C4-2B (cell line): ENCODE data around the gene ABCG5.

Experiments
- ZFX ChIP-seq: fragments of 450-650 bp; IDR thresholded peaks from 2 replicates; pipeline ENCODE4 v1.6.1; 2017
- TF ChIP-seq, protein P1 (sequence below): fragments of 450-650 bp; conservative IDR thresholded peaks from 2 replicates; pipeline ENCODE4 v1.5.1; 2017; ENCODE audit warnings: mild to moderate bottlenecking

DNA sequence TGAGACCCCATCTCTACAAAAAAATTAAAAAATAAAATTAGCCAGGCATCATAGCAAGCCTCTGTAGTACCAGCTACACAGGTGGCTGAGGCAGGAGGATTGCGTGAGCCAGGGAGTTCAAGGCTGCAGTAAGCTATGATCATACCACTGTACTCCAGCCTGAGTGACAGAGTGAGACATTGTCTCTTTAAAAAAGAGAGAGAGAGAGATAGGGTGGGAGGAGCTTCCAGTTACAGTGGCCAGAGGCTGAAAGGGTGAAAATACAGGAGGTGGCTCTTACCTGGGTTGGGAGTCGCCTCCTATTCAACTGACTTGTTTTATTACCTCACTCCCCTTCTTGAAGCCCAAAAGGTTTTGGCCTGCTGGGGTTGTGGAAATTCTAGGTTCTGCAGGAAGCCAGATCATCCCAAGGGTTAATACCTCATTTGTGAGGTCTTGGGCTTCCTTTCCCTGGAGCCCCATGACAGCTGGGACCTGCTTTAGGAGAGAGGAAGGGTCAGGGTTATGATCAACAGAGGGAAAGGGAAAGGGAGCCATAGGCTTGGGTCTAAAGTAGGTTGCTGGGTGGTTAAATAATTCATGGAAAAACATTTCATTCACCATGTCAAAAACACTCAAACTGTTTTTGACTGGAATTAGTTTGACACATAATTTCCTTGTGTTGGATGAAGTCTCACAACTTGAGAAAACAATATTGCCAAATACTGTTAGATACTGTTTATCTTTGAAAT is 47.4 kb downstream of the ABCG5 start:
- TF ChIP-seq, protein P1, sequence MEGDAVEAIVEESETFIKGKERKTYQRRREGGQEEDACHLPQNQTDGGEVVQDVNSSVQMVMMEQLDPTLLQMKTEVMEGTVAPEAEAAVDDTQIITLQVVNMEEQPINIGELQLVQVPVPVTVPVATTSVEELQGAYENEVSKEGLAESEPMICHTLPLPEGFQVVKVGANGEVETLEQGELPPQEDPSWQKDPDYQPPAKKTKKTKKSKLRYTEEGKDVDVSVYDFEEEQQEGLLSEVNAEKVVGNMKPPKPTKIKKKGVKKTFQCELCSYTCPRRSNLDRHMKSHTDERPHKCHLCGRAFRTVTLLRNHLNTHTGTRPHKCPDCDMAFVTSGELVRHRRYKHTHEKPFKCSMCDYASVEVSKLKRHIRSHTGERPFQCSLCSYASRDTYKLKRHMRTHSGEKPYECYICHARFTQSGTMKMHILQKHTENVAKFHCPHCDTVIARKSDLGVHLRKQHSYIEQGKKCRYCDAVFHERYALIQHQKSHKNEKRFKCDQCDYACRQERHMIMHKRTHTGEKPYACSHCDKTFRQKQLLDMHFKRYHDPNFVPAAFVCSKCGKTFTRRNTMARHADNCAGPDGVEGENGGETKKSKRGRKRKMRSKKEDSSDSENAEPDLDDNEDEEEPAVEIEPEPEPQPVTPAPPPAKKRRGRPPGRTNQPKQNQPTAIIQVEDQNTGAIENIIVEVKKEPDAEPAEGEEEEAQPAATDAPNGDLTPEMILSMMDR: no peak
- no peak for TF ChIP-seq ZFX
